WERI-Rb-1 (cell line): ENCODE data around the gene RTL10.

ENCODE experiments used
- DNase-seq: peaks from one replicate; pipeline ENCODE4 v3.0.0-alpha.2; 2020
- H3K27ac ChIP-seq: fragments of 250-450 bp; sonication (Bioruptor Pico); 2 replicates; pipeline ENCODE4 v1.5.1; 2020; ENCODE audit warnings: mild to moderate bottlenecking, moderate library complexity
- H3K27me3 ChIP-seq: fragments of 250-450 bp; sonication (Bioruptor Pico); 2 replicates; pipeline ENCODE4 v1.5.1; 2021; ENCODE audit warnings: mild to moderate bottlenecking, low read depth, moderate library complexity; ENCODE audit not compliant: insufficient read depth, severe bottlenecking
- H3K36me3 ChIP-seq: fragments of 250-450 bp; sonication (Bioruptor Pico); 2 replicates; pipeline ENCODE4 v1.5.1; 2020; ENCODE audit warnings: mild to moderate bottlenecking, moderate library complexity
- H3K4me3 ChIP-seq: 2 replicates; pipeline ENCODE4 v1.5.1; 2011; ENCODE audit warnings: low read depth, mild to moderate bottlenecking, control low read depth, low read length
- H3K9me3 ChIP-seq: fragments of 250-450 bp; sonication (Bioruptor Pico); 2 replicates; pipeline ENCODE4 v1.5.1; 2021; ENCODE audit warnings: mild to moderate bottlenecking, moderate library complexity; ENCODE audit not compliant: severe bottlenecking
- TF ChIP-seq, protein P1 (sequence below): IDR thresholded peaks from 2 replicates; pipeline ENCODE4 v1.5.1; 2011; ENCODE audit warnings: low read depth, mild to moderate bottlenecking, control low read depth, inconsistent platforms, low read length

RTL10 gene

DNA sequence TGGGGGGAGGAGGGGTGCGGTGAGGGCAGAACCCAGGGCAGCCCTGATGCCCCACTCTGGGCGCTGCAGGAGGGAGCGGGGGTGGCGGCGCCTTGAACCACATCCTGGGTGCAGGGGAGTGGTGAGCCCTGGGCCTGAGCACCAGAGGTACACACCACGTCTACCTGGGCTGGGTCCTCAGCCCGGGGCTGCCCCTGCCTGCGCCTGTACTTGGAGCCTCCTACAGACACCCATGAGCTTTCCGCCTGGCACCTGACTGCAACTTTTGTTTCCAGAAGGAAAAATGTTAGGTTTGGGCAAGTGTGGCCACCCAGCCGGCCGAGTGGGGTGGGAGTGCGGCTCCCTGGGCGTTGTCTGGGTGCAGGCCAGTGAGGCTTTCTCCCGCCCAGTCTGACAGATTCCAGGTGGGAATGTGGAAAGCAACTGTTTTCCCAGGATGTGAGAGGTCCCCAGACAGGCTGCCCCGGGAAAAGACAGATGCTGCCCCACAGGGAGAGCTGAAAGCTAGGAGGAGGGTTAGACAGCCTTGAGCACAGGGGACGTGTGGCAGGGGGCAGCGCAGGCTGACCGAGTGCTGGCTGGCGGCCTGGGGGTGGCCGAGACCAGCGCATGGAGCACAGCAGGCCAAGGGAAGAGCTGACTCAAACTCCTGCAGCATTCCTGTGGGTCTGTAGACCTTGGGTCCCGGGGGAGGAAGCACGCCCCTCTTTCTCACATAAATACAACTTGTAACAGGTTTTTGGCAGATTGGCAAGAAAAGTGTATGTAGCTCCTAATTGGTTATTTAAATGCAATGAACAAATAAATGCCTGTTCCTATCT, 44.1 kb downstream of the RTL10 start:
- Histone ChIP-seq H3K9me3 (no peaks in the 10 kb centered on the region), H3K36me3 (no peaks in the 10 kb centered on the region), H3K27ac (no peak overlapping the region), H3K4me3 (no peak overlapping the region), H3K27me3 (no peaks in the 10 kb centered on the region)
- peak; percentile 14 for DNase-seq
- TF ChIP-seq, protein P1, sequence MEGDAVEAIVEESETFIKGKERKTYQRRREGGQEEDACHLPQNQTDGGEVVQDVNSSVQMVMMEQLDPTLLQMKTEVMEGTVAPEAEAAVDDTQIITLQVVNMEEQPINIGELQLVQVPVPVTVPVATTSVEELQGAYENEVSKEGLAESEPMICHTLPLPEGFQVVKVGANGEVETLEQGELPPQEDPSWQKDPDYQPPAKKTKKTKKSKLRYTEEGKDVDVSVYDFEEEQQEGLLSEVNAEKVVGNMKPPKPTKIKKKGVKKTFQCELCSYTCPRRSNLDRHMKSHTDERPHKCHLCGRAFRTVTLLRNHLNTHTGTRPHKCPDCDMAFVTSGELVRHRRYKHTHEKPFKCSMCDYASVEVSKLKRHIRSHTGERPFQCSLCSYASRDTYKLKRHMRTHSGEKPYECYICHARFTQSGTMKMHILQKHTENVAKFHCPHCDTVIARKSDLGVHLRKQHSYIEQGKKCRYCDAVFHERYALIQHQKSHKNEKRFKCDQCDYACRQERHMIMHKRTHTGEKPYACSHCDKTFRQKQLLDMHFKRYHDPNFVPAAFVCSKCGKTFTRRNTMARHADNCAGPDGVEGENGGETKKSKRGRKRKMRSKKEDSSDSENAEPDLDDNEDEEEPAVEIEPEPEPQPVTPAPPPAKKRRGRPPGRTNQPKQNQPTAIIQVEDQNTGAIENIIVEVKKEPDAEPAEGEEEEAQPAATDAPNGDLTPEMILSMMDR, result no peak

DNA sequence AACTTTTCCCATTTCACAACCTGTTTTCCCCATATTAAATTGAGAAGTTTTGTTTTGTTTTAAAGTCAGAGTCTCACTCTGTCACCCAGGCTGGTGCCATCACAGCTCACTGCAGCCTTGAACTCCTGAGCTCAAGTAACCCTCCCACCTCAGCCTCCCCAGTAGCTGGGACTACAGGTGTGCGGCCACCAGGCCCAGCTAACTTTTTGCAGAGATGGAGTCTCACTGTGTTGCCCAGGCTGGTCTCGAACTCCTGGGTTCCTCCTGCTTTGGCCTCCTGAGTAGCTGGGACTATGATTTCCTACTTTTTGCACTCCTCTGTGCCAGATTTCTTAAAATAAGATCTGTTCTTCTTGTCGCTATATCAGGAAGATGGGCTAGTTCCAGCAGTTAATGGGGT, 44.9 kb downstream of the RTL10 start:
- Histone ChIP-seq H3K27ac (no peak overlapping the region), H3K9me3 (no peaks in the 10 kb centered on the region), H3K27me3 (no peaks in the 10 kb centered on the region), H3K4me3 (no peak overlapping the region), H3K36me3 (no peaks in the 10 kb centered on the region)
- DNase-seq, result no peak
- TF ChIP-seq, protein P1, result no peak

DNA sequence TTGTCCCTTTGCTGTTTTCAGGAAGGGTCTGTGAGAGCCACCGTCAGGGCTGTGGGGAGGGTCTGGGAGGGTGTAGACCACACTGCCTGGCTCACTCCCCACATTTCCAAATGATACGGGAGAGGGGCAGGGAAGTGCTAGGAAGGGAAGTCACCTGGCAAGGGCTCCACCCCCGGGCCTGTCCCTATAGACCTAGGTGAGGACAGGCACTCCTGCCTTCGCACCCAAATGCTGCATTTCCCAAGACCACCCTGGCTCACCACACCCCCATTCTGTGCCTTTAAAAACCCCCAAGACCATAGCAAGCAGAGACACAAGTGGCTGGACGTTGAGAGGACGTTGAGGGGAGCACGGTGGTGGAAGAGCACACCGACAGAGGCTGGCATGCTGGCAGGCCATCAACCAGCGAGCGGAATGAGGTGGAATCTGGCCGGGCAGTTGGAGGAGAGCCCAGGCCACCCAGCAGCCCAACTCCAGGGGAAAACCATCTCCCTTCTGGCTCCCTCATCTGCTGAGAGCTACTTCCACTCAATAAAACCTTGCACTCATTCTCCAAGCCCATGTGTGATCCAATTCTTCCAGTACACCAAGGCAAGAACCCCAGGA, 45.7 kb downstream of the RTL10 start:
- Histone ChIP-seq H3K4me3 (no peak overlapping the region), H3K36me3 (no peaks in the 10 kb centered on the region), H3K27ac (no peak overlapping the region), H3K9me3 (no peaks in the 10 kb centered on the region), H3K27me3 (no peaks in the 10 kb centered on the region)
- TF ChIP-seq, protein P1, result no peak
- peak; percentile 8 for DNase-seq

DNA sequence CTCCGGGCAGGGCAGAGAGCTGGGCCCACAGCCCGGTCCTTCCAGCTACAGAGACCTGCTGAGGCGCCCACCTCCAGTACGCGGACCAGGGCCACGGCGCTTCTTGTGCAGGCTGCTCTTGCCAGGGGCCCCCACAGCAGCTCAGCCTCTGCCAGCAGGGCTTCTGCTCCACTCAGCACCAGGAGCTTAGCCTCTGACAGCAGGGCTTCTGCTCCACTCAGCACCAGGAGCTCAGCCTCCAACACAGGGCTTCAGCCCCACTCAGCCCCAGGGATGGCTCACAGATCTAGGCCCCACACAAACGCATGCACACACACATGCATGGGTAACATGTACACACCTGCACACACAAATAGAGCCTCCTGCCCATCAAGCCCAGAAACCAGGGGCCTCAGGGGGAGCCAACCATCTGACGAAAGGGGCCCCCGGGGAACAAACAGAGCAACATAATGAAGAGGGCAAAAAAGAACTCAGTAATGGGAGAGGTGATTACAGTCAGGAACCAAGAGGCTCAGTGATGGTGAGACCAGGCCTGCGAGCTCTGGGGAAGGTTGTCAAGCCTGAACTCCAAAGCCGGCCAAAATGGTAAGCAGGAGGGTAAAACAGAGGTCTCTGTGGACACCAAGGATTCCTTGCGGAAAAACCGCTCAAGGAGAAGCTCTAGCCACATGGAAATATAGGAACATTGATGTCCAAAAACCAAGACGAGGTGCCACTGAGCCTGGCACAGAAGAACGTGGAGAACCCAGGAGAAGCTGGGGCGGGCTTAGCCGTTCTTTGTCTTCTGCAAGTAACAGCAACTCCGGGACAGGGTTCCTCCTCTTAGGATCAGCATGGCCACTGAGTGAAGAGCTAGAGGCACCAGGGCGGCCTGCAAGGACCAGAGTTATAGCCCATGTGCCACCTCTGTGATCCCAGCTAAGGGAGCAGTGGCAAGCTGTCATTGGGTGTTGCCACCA, 46.5 kb downstream of the RTL10 start:
- peak overlapping the region; percentile 68 for H3K27ac ChIP-seq
- TF ChIP-seq, protein P1, result no peak
- H3K27me3 ChIP-seq, result no peaks in the 10 kb centered on the region
- no peaks in the 10 kb centered on the region for H3K36me3 ChIP-seq
- peak; percentile 48 for DNase-seq
- no peaks in the 10 kb centered on the region for H3K9me3 ChIP-seq
- H3K4me3 ChIP-seq, result no peak overlapping the region

DNA sequence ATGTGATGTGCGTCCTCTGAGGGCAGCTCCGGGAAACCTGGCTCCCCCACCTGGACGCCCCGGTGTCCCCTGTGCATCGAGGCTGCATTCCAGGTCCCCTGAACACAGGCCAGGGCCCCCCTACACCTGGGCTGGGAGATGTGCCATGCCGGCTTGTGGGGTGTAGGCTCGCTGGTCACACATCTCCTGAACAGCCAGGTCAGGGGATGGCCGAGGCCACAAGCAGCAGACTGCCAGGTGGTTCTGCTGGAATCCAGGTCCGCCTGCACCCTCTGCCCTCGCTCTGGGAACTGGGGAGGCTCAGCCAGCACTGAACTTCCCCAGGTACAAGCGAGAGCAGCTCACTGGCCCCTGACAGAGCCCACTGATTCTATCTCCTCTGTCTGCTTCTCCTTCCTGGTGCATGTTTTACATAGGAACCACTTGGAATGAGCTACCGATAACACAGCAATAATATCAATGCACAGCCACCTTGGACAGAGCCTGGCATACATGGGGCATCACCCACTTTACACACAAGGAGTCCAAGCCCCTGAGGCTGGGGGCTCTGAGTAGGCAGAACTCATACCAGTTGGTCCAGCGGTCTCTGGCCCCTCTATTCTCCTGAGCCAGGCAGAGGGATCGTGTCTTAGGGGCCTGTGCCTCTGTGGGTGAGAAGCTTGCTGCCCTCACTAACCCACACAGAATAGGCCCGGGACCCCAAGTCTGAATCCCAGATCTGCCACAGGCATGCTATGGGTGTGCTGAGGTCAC, 47.3 kb downstream of the RTL10 start:
- no peaks in the 10 kb centered on the region for H3K9me3 ChIP-seq
- no peaks in the 10 kb centered on the region for H3K36me3 ChIP-seq
- H3K27me3 ChIP-seq, result no peaks in the 10 kb centered on the region
- H3K27ac ChIP-seq, result peak overlapping the region; percentile 68
- no peak for DNase-seq
- TF ChIP-seq, protein P1, result no peak
- no peak overlapping the region for H3K4me3 ChIP-seq
